ACC112 (cell line): Measurements from ENCODE around the gene ZDHHC7.

Experiments used
- H2AFZ ChIP-seq: fragments of 200-600 bp; sonication (generic); one replicate; pipeline ENCODE4 v1.6.0; 2017; ENCODE audit warnings: antibody characterized with exemption, low read length; ENCODE audit not compliant: unreplicated experiment
- H3K27ac ChIP-seq: fragments of 200-600 bp; sonication (generic); 2 replicates; pipeline ENCODE4 v1.5.1; 2014; ENCODE audit warnings: low read depth, mild to moderate bottlenecking, antibody characterized with exemption, low read length, moderate library complexity
- H3K27me3 ChIP-seq: fragments of 200-600 bp; sonication (generic); 2 replicates; pipeline ENCODE4 v1.6.1; 2014; ENCODE audit warnings: mild to moderate bottlenecking, antibody characterized with exemption, low read length, moderate library complexity, mixed read lengths; ENCODE audit not compliant: insufficient read depth
- H3K36me3 ChIP-seq: fragments of 200-600 bp; sonication (generic); 2 replicates; pipeline ENCODE4 v1.6.1; 2016; ENCODE audit warnings: mild to moderate bottlenecking, antibody characterized with exemption, low read length, moderate library complexity, mixed read lengths; ENCODE audit not compliant: insufficient read depth
- H3K4me1 ChIP-seq: fragments of 200-600 bp; sonication (generic); one replicate; pipeline ENCODE4 v1.6.1; 2016; ENCODE audit warnings: low read length, mixed read lengths; ENCODE audit not compliant: insufficient read depth, unreplicated experiment, control insufficient read depth
- H3K4me3 ChIP-seq: fragments of 200-600 bp; sonication (generic); 2 replicates; pipeline ENCODE4 v1.5.1; 2014; ENCODE audit warnings: mild to moderate bottlenecking, low read depth, low read length
- H3K79me2 ChIP-seq: fragments of 200-600 bp; sonication (generic); one replicate; pipeline ENCODE4 v1.6.0; 2016; ENCODE audit warnings: low read length; ENCODE audit not compliant: control insufficient read depth, unreplicated experiment, insufficient read depth

The ZDHHC7 gene

DNA sequence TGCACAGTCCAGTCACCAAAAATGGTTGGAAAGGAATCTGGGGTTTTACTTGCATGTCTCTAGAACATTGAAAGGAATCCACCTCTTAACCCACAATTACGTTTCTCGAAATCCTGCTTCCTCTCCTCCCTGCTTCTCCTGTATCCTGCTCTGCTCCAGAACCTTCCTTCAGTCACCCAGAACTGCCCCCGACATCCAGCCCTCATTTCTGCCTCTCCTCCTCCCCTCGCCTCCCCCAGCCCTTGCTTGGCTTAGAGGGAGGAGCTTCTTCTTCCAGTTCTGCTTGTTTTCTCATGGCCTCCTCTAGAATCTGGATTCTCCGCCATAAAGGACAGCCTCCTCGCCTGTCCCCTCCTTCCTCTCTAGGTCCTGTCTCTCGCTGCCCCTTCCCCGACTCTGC is 48.3 kb downstream of the ZDHHC7 start:
- H3K4me3 ChIP-seq: no peak overlapping the region
- H3K27ac ChIP-seq: no peak overlapping the region
- H3K79me2 ChIP-seq: no peaks in the 10 kb centered on the region
- H3K27me3 ChIP-seq: no peaks in the 10 kb centered on the region; the same call in 1 of the 2 replicates
- no peaks in the 10 kb centered on the region for H3K36me3 ChIP-seq
- H3K4me1 ChIP-seq: no peaks in the 10 kb centered on the region
- no peak overlapping the region for H2AFZ ChIP-seq

DNA sequence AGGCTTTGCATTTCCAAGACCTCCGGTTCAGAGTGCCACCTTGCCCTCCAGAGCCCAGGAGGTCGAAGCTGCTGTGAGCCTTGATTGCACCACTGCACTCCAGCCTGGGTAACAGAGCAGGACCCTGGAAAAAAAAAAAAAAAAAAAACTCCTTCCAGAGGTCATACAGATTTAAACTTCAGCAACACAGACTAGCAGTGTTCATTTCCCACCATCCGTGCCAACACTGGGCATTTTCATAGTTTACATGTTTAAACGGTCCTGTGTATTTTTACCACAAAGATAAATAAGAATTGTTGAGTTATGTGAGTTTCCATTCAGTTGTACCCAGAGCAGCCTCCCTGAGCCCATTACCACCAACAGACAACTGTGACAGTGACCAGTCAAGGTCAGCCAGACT is 50.4 kb downstream of the ZDHHC7 start:
- H3K4me3 ChIP-seq: no peak overlapping the region
- H3K27me3 ChIP-seq: no peaks in the 10 kb centered on the region; the same call in 1 of the 2 replicates
- no peaks in the 10 kb centered on the region for H3K4me1 ChIP-seq
- H3K79me2 ChIP-seq: no peaks in the 10 kb centered on the region
- no peak overlapping the region for H2AFZ ChIP-seq
- H3K36me3 ChIP-seq: no peaks in the 10 kb centered on the region
- no peak overlapping the region for H3K27ac ChIP-seq

DNA sequence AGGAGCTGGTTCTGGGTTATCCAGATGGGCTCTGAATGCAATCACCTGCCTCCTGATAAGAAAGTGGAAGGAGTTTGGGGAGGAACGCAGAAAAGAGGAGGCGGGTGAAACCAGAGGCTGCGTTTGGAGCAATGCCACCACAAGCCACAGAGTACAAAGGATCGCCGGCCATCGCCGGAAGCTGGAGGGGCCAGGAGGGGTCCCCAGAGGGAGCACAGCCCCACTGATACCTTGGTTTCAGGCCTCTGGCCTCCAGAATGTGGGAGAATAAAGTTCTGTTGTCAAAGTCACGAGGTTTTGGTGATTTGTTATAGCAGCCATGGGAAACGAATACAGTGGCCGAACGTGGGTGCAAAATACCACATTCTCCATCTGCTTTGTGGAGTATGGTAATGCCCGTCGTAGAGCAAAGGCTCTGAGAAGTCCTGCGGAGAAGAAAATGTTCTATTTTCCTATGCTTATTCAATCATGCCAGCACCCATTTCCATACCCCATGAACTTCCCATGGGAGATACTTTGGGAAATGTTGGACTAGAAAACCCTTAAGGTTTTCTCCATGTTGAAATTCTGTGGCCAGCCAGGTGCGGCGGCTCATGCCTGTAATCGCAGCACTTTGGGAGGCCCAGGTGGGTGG is 51.4 kb downstream of the ZDHHC7 start:
- Histone ChIP-seq H3K27ac (no peak overlapping the region), H3K4me1 (no peaks in the 10 kb centered on the region), H3K4me3 (no peak overlapping the region), H2AFZ (no peak overlapping the region), H3K36me3 (no peaks in the 10 kb centered on the region), H3K79me2 (no peaks in the 10 kb centered on the region), H3K27me3 (no peaks in the 10 kb centered on the region; the same call in 1 of the 2 replicates)

GRCh38 chr16:84959045-84959576 is 52.2 kb downstream of the ZDHHC7 start:
- Histone ChIP-seq H3K27me3 (no peaks in the 10 kb centered on the region; the same call in 1 of the 2 replicates), H3K27ac (no peak overlapping the region)

DNA sequence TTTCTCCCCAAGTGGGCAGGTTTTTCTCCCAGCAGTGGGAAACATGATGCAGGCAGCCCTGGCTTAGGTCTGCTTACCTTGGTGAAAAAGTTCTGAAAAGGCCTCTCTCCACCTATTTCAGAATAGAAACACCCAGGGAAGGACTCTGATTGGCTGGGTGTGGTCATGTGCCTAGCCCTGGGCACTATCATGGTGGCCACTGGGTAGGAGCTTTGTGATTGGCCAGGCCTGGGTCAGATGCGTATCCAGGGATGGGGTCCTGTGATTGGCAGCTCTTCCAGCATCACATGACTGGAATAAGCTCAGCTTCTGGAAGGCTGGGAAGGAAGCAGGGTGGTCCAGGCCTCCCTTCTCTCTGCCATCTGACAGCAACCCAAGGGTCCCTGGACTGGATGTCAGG is 53.5 kb downstream of the ZDHHC7 start:
- H3K27ac ChIP-seq: no peak overlapping the region
- H3K27me3 ChIP-seq: no peaks in the 10 kb centered on the region; the same call in 1 of the 2 replicates
- H3K4me1 ChIP-seq: no peaks in the 10 kb centered on the region
- no peaks in the 10 kb centered on the region for H3K36me3 ChIP-seq
- H2AFZ ChIP-seq: no peak overlapping the region
- no peaks in the 10 kb centered on the region for H3K79me2 ChIP-seq
- H3K4me3 ChIP-seq: no peak overlapping the region

More at GRCh38 chr16:84959045-84959576, 52.2 kb downstream of the ZDHHC7 start:
- no peaks in the 10 kb centered on the region for H3K4me1 ChIP-seq
- no peak overlapping the region for H3K4me3 ChIP-seq
- H2AFZ ChIP-seq: no peak overlapping the region
- H3K79me2 ChIP-seq: no peaks in the 10 kb centered on the region
- H3K36me3 ChIP-seq: no peaks in the 10 kb centered on the region

GRCh38 chr16:84957192-84957591 is 54.1 kb downstream of the ZDHHC7 start:
- H3K27me3 ChIP-seq: no peaks in the 10 kb centered on the region
- no peaks in the 10 kb centered on the region for H3K36me3 ChIP-seq

GRCh38 chr16:84955427-84955826 is 55.9 kb downstream of the ZDHHC7 start:
- no peak overlapping the region for H2AFZ ChIP-seq
- no peaks in the 10 kb centered on the region for H3K4me1 ChIP-seq
- H3K36me3 ChIP-seq: no peaks in the 10 kb centered on the region
- H3K79me2 ChIP-seq: no peaks in the 10 kb centered on the region
- H3K27ac ChIP-seq: no peak overlapping the region
- no peaks in the 10 kb centered on the region for H3K27me3 ChIP-seq
- no peak overlapping the region for H3K4me3 ChIP-seq

More at GRCh38 chr16:84957192-84957591, 54.1 kb downstream of the ZDHHC7 start:
- H3K79me2 ChIP-seq: no peaks in the 10 kb centered on the region
- no peak overlapping the region for H3K4me3 ChIP-seq
- H3K4me1 ChIP-seq: no peaks in the 10 kb centered on the region
- H3K27ac ChIP-seq: no peak overlapping the region
- H2AFZ ChIP-seq: no peak overlapping the region

- no peak overlapping the region for H2AFZ ChIP-seq
Observed at GRCh38 chr16:84953190-84953746, 58.1 kb downstream of the ZDHHC7 start.

DNA sequence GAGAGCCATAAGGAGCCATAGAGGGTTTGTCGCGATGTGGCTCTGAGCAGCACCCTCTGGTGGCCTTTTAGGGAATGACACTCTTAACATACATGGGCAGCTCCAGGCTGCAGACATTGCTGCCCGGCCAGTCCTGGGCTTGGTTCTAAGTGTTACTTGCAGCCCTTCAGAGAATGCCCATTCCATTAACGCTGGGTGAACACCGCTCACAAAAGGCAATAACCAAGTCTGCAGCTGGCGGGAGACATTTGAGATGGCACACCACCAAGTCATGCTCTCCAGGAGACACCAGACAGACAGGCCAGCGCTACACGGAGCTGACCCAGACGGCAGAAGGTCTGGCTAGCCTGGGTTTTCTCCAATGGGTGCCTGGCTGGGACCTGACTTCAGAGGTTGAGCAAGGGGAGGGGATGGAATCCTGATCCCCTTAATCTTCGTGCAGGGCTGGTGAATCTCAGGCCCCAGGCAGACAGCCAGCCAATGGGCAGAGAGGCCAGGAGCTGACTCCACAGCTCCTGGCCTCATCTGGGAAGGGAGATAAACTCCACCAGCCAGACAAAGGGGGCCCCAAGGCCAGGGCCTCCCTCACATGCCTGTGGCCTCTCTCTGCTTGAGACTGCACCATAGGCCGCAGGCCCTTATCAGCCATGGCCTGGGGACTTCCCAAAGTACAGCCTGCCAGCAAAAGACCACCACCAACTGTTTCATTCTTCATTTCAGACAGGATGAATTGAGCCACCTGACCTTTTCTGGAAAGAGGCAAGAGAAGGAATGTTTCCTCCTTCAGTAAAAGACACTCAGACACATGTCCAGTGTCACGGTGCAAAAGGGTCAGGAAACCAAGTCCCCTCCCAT is 58.8 kb downstream of the ZDHHC7 start:
- Histone ChIP-seq H2AFZ (no peak overlapping the region), H3K4me3 (no peak overlapping the region), H3K27ac (no peak overlapping the region), H3K79me2 (no peaks in the 10 kb centered on the region), H3K36me3 (no peaks in the 10 kb centered on the region), H3K4me1 (no peaks in the 10 kb centered on the region), H3K27me3 (no peaks in the 10 kb centered on the region)

More at GRCh38 chr16:84953190-84953746, 58.1 kb downstream of the ZDHHC7 start:
- Histone ChIP-seq H3K4me3 (no peak overlapping the region), H3K27ac (no peak overlapping the region), H3K27me3 (no peaks in the 10 kb centered on the region), H3K79me2 (no peaks in the 10 kb centered on the region), H3K4me1 (no peaks in the 10 kb centered on the region), H3K36me3 (no peaks in the 10 kb centered on the region)

GRCh38 chr16:84950906-84951305 is 60.4 kb downstream of the ZDHHC7 start:
- no peak overlapping the region for H2AFZ ChIP-seq
- H3K79me2 ChIP-seq: no peaks in the 10 kb centered on the region
- no peak overlapping the region for H3K27ac ChIP-seq
- H3K36me3 ChIP-seq: no peaks in the 10 kb centered on the region
- no peaks in the 10 kb centered on the region for H3K27me3 ChIP-seq
- H3K4me3 ChIP-seq: no peak overlapping the region
- no peaks in the 10 kb centered on the region for H3K4me1 ChIP-seq
